Activated naive CD4-positive, alpha-beta T cell treated with anti-CD3 and anti-CD28 coated beads, Interleukin-2, amount 50 U/mL, for 16 hours (primary cell): ENCODE results near the gene GAGE10.
"Not testable (repeated sequence)": the region's sequence is repeated elsewhere in the genome, so short reads cannot be mapped to it uniquely, and the experiment has no call there.

Experiments
- DNase-seq: peaks from one replicate; pipeline ENCODE4 v3.0.0-alpha.2; 2020

The GAGE10 gene

GRCh38 chrX:49330421-49330820 is 27.0 kb downstream of the GAGE10 start:
- DNase-seq, result not testable (repeated sequence)

GRCh38 chrX:49331282-49331681 is 27.8 kb downstream of the GAGE10 start, which contains the start of gene GAGE13:
Gene GAGE13 (plus strand): TSS chrX:49331582. CDS start chrX:49332738, 1,156 bp downstream.
- DNase-seq, result not testable (repeated sequence)

- not testable (repeated sequence) for DNase-seq
Observed at GRCh38 chrX:49331841-49332240, 28.4 kb downstream of the GAGE10 start.

GRCh38 chrX:49341449-49341848 is 38.0 kb downstream of the GAGE10 start:
- DNase-seq, result peak; percentile 29

GRCh38 chrX:49344496-49345175 is 41.2 kb downstream of the GAGE10 start:
- DNase-seq, result not testable (repeated sequence)

GRCh38 chrX:49345402-49345801 is 42.0 kb downstream of the GAGE10 start:
- not testable (repeated sequence) for DNase-seq

GRCh38 chrX:49346150-49346549 is 42.7 kb downstream of the GAGE10 start:
- DNase-seq, result not testable (repeated sequence)
